Measurements from ENCODE around the gene CANX. TPM values are rescaled to one million over a fixed set of nuclear protein-coding genes. Genes with fewer than 3 reads are reported as not detected.

Gene CANX
- polyA plus RNA-seq, 6 donors from 2014 or later = 170 to 216 (median 197) TPM

DNA sequence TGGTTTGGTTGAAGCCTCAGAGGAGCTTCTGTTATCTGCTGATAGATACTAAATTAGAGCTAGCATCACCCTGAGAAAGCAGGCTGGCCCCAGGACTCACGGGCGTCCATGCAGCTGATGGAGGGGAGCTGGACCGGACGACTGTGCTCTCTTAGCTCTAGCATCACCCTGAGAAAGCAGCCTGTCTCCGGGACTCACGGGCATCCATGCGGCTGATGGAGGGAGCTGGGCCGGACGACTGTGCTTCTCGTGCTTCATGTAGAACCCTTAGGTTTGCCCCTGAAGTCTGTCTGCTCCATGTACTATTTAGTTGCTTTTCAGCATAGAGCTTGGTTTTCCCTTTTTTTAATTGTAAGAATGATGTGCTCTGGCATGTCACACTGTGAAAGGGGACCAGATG is 78.7 kb downstream of the CANX start:
- no peaks in the 10 kb centered on the region for H3K27me3 Mint-ChIP-seq
- peak overlapping the region in 3 of 6 donors; percentile 20 to 94 (median 57) for H3K27ac Mint-ChIP-seq
- peaks cover 0 to 11% (median 3%) of the 10 kb centered on the region in 3 donors for H3K4me1 Mint-ChIP-seq
- peaks cover 0 to 2% (median 0%) of the 10 kb centered on the region in 7 donors for H3K9me3 Mint-ChIP-seq
- DNase-seq (no peak), ATAC-seq (ENCODE audit: low read depth in 2 of 2) (no peak)
- H3K4me3 Mint-ChIP-seq = no peak overlapping the region
- H3K36me3 Mint-ChIP-seq = peaks cover 11 to 32% of the 10 kb centered on the region in 2 donors

DNA sequence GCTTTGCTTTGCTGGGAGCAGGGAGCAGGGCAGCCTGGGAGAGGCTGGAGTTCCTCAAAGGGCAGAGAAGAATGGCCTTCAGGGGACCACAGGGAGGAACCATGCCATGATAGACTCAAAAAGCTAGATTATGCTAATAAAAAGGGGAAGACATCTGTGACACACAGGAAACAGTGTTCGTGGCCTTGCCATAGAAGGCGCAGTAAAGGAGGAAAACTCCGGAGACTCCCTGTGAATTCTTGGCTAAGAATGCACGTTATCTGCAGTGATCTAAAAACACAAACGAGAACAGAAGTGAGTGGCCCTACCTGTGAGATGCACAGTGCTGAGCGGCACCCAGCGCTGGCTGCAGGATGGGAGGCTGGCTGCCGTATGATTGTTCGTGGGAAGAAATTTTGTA is 79.1 kb downstream of the CANX start:
- Mint-ChIP-seq H3K4me3 (no peak overlapping the region), H3K27me3 (no peaks in the 10 kb centered on the region), H3K36me3 (peaks cover 11 to 27% of the 10 kb centered on the region in 2 donors), H3K4me1 (peaks cover 0 to 7% (median 3%) of the 10 kb centered on the region in 3 donors), H3K9me3 (peaks cover 0 to 2% (median 0%) of the 10 kb centered on the region in 7 donors), H3K27ac (peak overlapping the region in 2 of 6 donors; percentile 20 to 94)
- DNase-seq (no peak), ATAC-seq (ENCODE audit: low read depth in 2 of 2) (no peak)

DNA sequence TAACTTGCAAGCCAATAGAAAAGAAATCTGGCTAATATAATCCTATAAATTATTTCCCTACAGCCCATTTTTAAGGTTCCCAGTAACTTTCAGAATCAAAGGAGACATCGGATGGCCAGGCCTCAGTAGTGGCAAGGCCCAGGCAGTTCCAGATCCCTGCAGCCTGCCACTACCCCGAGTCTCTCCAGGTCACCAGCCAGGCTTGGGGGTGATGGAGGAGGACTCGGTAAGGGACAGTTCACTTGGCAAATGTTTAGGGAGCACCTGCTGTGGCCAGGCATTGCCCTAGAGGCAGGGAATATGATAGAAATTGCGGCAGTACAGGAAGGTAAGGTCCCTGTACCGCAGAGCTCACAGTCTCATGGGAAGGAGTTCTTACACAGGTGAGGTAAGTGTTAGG is 79.8 kb downstream of the CANX start:
- peaks cover 0 to 3% (median under 1%) of the 10 kb centered on the region in 3 donors for H3K4me1 Mint-ChIP-seq
- H3K4me3 Mint-ChIP-seq = no peak overlapping the region
- DNase-seq (no peak), ATAC-seq (ENCODE audit: low read depth in 2 of 2) (no peak)
- peak overlapping the region in 1 of 6 donors; percentile 77 for H3K27ac Mint-ChIP-seq
- H3K27me3 Mint-ChIP-seq = no peaks in the 10 kb centered on the region
- H3K36me3 Mint-ChIP-seq = peaks cover 11 to 21% of the 10 kb centered on the region in 2 donors
- H3K9me3 Mint-ChIP-seq = no peaks in the 10 kb centered on the region

DNA sequence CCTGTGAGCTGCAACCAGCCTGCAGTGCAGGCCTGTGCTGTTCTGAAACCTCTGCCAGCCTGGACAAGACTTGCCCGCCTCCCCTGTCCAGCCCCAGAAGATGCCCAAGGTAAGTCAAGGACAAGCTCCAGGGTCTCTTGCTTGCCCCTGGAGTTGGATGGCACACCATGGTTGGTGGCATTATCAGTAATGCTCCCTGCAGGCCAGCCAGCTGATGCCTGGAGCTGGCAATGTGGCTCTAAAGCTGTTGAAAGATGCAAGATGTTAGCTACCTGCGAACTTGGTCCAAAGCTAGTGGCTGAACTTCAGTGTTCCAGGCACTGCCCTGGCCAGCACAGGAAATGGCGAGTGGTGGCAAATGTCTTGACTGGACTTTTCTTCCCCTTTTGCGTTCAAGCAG is 81.1 kb downstream of the CANX start:
- H3K27ac Mint-ChIP-seq = no peak overlapping the region
- no peak for DNase-seq
- no peak for ATAC-seq (ENCODE audit: low read depth in 2 of 2)
- no peaks in the 10 kb centered on the region for H3K9me3 Mint-ChIP-seq
- H3K4me1 Mint-ChIP-seq = peaks cover 0 to 3% (median 0%) of the 10 kb centered on the region in 3 donors
- H3K27me3 Mint-ChIP-seq = no peaks in the 10 kb centered on the region
- peaks cover 11 to 17% of the 10 kb centered on the region in 2 donors for H3K36me3 Mint-ChIP-seq
- H3K4me3 Mint-ChIP-seq = no peak overlapping the region

DNA sequence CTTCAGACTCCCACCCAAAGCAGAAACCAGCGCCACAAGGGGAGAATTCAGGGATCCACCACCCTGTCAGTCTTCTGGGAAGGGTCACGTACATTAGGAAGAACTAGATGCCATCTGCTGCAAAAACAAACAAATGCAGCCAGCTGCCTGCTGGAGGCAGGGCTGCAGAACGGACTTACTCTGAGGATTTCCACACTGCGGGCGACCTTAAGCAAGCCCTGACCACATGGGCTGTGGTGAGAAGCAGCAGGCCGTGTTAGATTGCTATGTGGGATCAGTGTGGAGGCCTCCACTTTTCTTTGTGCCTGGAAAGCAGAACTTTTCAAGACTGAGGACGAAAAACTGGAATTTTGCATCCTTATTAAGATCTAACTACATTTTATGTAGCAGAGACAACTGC is 81.6 kb downstream of the CANX start:
- Mint-ChIP-seq H3K27me3 (no peaks in the 10 kb centered on the region), H3K27ac (no peak overlapping the region), H3K36me3 (peaks cover 11 to 17% of the 10 kb centered on the region in 2 donors), H3K4me1 (peaks cover 0 to 3% (median 0%) of the 10 kb centered on the region in 3 donors), H3K9me3 (no peaks in the 10 kb centered on the region), H3K4me3 (no peak overlapping the region)
- no peak for ATAC-seq (ENCODE audit: low read depth in 2 of 2)
- no peak for DNase-seq

Other genes with a start within 250 kb of the CANX start
- 10 to 100 TPM; 12.9 to 63.5 (median 42.2) TPM for gene RUFY1, start 148.4 kb upstream of the CANX start, polyA plus RNA-seq (ENCODE audit: low read depth in 6 of 6)
- gene HNRNPH1, start 75.3 kb upstream of the CANX start, polyA plus RNA-seq (ENCODE audit: low read depth in 6 of 6) = 100 to 1,000 TPM in 4 of 6 donors, 10 to 100 TPM in 2; 21.4 to 139 (median 111) TPM
- under 1 TPM in 1 of 6 donors, not detected in 5; 0.39 TPM for gene CBY3, start 17.9 kb upstream of the CANX start, polyA plus RNA-seq (ENCODE audit: low read depth in 6 of 6)
- 1 to 10 TPM; 2.0 to 9.5 (median 3.4) TPM for gene MAML1, start 33.9 kb downstream of the CANX start, polyA plus RNA-seq (ENCODE audit: low read depth in 6 of 6)
- gene LTC4S, start 95.0 kb downstream of the CANX start, polyA plus RNA-seq (ENCODE audit: low read depth in 6 of 6) = under 1 TPM in 3 of 6 donors, not detected in 3; 0.49 to 0.82 (median 0.63) TPM
- 10 to 100 TPM in 3 of 6 donors, 1 to 10 TPM in 3; 6.2 to 17.3 (median 9.5) TPM for gene MGAT4B, start 107.9 kb downstream of the CANX start, polyA plus RNA-seq (ENCODE audit: low read depth in 6 of 6)
- gene SQSTM1, start 121.9 kb downstream of the CANX start, polyA plus RNA-seq (ENCODE audit: low read depth in 6 of 6) = 100 to 1,000 TPM; 177 to 246 (median 194) TPM
- gene MRNIP, start 159.8 kb downstream of the CANX start, polyA plus RNA-seq (ENCODE audit: low read depth in 6 of 6) = 10 to 100 TPM in 5 of 6 donors, 1 to 10 TPM in 1; 4.4 to 21.2 (median 16.6) TPM
- gene TBC1D9B, start 208.9 kb downstream of the CANX start, polyA plus RNA-seq (ENCODE audit: low read depth in 6 of 6) = 10 to 100 TPM; 12.3 to 51.2 (median 21.7) TPM